GM18519 (cell line): ENCODE results near the gene KCND2.

Experiments used
- ATAC-seq: cut with Tn5 transposase; IDR thresholded peaks from one replicate; pipeline ENCODE4 v1.9.1; 2021; ENCODE audit warnings: mild to moderate bottlenecking, moderate library complexity; ENCODE audit not compliant: unreplicated experiment, low FRiP score

KCND2 gene

DNA sequence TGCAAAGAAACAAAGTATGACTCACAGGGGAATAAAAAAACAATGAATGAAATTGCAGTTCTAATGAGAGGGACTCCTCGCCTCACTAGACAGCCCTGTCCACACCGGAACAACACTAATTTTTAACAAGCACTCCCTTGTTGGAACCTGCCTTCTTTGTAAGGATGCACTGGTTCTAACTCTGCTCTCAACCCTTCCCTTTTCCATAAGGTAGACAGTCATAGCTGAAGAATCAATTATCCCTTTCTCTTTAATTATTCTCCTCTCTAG lies 519.8 kb downstream of the KCND2 start:
- no peak for ATAC-seq

DNA sequence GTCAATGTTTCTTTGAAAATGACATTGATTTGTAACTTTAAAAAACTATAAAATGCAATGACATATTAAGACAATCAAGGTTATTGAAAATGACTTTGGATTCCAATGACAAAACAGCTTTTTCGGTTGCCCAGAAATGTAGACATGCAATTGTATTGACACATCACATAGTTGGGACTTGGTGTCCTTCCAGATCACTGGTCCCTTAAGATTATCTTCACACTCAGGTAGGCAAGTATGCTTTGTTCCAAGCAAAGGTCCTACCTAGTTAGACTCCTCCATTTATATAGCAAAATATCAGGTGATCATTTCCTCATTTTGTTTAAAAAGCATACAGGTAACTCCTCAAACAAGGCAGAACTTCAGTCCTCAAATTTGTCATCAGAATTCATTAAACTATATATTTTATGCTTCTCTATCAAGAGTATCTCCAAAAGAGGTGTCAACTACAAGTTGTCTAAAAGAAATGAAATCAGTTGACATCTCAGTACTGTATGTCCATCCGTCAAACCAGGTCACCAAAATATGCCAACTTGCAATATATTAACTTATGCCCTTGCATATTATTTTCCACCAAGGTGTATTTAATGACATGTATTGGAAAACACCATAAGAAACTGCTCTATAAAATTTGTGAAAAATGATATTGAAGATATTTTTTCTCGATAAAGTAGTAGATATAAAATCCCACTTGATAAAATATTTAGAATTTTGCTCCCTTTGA lies 520.4 kb downstream of the KCND2 start:
- ATAC-seq, result no peak

DNA sequence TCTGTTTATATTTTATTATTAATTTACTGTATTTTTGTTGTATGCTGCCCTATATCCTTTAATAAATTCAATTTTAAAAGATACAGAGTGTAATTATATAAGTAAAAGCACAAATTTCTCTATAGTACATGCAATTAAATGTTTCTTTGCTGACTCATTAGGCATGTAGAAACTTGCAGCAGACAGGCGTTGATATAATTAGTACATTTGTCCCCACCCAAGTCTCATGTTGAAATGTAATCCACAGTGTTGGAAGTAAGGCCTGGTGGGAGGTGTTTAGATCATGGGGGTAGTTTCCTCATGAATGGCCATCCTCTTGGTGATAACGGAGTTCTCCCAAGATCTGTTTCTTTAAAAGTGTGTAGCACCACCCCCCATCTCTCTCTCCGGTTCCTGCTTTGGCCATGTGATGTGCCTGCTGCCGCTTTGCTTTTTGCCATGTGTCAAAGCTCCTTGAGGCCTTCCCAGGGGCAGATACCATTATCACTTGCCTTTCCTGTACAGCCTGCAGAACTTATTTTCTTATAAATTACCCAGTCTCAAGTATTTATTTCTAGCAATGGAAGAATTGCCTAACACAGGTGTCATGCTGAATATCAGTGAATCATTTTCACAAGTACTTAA lies 521.2 kb downstream of the KCND2 start:
- no peak for ATAC-seq

DNA sequence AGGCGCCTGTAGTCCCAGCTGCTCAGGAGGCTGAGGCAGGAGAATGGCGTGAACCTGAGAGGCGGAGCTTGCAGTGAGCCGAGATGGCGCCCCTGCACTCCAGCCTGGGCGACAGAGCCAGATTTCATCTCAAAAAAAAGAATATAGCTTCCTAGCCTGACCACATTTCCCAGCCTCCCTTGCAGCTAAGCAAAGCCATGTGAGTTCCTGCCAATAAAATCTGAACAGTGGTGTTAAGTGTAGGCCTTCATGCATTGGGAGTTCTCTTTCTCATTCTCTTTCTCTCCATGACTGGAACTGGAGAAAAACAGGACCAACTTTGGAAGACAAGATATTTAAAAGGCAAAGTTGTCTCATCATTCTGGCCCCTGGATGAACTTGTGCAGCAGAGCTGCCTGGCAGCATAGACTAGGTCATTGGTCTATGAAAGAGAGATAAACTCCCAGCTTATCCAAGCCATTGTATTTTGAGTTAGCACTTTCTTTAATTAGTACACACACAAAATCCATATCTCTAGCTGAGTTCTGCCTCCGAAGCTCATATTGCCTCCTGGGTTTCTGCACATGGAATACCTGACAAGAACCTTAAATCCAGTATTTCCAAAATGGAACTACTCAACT lies 524.2 kb downstream of the KCND2 start:
- ATAC-seq, result no peak

DNA sequence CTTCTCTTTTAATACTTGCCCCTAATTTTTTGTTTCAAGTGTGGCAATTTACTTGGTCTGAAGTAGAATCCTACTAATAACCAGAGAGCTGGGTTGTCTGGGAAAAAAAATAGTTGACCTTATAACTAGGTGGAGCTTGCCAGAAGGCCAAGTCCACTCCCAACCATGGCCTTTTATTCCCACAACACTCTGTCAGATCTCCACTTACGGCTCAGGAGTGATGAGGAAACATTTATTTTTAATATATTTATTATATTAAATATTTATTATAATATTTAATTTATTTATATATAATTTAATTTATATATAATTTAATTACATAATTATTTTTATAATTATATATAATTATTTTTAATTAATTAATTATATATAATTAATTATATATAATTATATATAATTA lies 526.2 kb downstream of the KCND2 start:
- no peak for ATAC-seq
